HG02973 (cell line): Measurements from ENCODE around the gene GINS3.
"Not testable (repeated sequence)": the region's sequence is repeated elsewhere in the genome, so short reads cannot be mapped to it uniquely, and the experiment has no call there.

Experiments
- ATAC-seq: cut with Tn5 transposase; IDR thresholded peaks from one replicate; pipeline ENCODE4 v1.9.1; 2021; ENCODE audit warnings: moderate library complexity; ENCODE audit not compliant: unreplicated experiment

Gene GINS3

DNA sequence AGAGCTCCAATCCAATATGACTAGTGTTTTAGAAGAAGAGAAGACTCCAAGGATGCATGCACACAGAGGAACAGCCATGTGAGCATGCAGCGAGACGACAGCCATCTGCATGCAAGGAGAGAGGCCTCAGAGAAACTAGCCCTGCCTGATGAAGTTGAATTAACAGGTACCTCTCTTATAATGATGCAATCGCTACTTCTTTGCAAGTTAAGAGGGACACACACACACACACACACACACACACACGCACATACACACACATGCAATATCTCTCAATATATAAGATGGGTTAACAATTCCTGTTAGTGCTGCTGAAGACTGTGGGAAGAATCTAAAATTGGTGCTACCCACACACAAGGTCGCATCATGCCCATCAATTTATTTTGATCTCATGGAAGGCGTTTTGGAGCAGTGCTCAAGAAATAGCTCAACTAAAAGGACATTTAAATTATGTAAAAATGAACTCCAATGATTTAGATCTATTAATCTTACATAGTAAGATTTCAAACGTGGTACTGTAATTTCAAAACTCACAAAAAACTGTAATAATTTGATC, 7.0 kb upstream of the GINS3 start:
- ATAC-seq: no peak

DNA sequence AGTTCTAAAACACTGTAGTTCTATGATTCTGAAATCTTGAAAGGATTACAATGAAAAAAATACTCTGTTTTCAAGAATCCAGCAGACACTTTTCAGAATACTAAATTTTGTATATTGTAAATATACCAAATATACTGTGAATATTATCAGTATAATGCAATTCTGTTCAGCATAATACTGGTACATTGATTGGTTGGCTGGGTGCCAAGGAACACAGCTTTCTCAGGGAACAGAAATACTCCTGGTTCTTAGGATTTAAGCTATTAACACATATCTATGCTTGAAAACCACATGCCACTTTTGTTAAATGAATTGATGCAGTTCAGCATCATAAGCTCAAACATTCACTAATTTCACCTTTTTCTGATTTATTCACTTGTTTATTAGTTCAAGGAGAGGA, 2.5 kb upstream of the GINS3 start:
- no peak for ATAC-seq

GRCh38 chr16:58393138-58393504, 850 bp downstream of the GINS3 start:
- peak; percentile 8 for ATAC-seq

DNA sequence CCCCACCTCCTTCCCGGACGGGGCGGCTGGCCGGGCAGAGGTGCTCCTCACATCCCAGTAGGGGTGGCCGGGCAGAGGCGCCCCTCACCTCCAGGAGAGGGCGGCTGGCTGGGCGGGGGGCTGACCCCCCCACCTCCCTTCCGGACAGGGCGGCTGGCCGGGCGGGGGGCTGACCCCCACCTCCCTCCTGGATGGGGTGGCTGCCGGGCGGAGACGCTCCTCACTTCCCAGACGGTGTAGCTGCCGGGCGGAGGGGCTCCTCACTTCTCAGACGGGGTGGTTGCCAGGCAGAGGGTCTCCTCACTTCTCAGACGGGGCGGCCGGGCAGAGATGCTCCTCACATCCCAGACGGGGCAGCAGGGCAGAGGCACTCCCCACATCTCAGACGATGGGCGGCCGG, 4.6 kb downstream of the GINS3 start:
- not testable (repeated sequence) for ATAC-seq

DNA sequence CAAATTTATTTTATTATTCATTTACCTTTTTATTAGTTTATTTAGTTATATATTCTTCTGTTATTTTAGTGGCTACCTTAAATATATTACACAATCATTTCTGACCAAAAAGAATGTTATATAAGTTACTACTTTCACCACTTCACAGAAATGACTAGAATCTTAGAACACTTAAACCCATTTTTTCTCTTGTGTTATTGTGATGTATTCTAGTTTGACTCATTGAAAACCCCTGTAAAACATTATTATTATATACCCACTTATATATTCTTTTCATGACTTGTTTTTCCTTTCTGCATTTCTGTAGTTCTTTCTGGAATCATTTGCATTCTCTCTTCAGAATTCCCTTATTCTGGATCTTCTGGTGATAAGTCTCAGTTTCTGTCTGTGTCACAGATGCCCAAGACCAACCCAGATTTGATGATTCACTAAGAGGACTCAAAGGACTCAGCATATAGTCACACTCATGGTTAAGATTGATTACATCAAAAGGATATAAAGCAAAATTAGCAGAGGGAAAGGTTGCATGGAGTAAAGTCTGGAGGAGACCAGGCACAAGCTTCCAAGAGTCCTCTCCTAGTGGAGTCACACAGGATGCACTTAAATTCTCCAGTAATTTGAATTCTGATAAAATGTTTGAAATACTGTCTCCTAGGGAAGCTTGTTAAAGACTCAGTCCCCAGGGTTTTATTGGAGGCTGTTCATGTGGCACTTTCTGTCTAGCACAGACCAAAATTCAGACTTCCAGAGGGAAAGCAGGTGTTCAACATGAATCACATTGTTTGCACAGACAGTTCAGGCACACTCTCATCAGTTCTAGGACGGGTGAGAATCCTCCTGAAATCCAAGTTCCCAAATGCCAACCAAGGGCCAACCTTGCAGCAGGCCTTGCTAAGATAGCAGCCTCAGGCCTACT, 7.7 kb downstream of the GINS3 start:
- ATAC-seq: no peak

DNA sequence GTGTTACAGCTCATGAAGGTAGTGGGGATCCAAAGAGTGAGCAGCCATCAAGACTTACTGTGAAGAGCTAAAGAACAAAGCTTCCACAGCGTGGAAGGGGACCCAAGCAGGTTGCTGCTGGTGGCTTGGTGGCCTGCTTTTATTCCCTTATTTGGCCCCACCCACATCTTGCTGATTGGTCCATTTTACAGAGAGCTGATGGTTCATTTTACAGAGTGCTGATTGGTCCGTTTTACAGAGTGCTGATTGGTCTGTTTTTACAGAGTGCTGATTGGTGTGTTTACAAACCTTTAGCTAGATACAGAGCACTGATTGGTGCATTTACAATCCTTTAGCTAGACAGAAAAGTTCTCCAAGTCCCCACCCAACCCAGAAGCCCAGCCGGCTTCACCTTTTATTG, 9.0 kb downstream of the GINS3 start:
- ATAC-seq: not testable (repeated sequence)

DNA sequence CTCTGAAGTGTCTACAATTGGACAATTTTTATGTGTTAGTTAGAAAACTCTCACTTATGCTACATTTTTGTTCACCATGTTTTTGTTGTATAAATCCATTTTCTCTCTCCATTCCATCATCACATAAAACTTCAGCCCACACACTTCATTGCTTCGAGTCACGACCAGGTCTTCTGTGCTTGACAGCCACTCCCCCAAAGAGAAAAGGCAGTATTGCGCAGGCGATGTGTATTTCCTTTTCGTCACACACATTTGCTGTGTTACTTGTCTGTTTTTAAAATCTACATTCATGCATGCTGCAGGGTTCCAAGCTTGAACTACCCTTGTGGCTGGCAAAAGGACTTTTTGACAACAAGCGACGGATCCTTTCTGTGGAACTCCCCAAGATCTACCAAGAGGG, 10.5 kb downstream of the GINS3 start:
- ATAC-seq: no peak

DNA sequence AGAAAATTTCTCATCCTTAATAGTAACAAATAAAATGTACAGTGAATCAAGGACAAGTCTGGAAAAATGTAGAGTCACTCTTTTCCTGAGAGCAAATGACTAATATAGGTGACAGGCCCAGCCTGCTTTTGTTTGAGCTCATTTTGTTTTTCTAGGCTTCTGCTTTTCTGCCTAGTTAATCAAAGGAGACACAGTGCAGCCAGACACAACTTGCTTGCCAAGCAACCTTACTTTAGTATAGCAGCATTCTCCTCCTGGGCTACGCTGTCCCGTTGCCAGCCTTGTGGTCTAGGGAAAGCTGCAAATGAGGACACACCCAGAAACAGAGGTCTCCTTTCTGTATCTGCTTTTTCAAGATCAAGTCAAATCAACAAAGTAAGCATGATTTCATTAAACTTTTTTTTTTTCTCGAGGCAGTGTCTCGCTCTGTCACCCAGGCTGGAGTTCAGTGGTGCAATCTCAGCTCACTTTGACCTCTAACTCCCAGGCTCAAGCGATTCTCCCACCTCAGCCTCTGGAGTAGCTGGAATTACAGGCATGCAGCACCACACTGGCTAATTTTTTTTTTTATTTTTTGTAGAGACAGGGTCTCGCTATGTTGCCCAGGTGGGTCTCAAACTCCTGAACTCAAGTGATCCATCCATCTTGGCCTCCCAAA, 17.2 kb downstream of the GINS3 start:
- no peak for ATAC-seq

GRCh38 chr16:58411336-58411735, 19.1 kb downstream of the GINS3 start:
- ATAC-seq: no peak

GRCh38 chr16:58411736-58412614, 19.7 kb downstream of the GINS3 start:
- no peak for ATAC-seq

DNA sequence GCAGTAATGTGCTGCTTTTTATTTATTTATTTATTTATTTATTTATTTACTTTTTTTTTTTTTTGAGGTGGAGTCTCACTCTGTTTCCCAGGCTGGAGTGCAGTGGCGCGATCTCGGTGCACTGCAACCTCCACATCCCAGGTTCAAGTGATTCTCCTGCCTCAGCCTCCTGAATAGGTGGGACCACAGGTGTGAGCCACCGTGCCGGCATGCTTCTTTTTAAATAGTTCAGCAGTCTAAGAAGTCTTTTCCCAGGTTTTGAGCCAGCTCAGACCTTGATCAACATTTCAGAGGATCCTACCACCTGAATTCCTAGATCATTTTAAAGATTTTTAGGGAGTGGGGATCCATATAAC, 20.3 kb downstream of the GINS3 start:
- ATAC-seq: not testable (repeated sequence)

DNA sequence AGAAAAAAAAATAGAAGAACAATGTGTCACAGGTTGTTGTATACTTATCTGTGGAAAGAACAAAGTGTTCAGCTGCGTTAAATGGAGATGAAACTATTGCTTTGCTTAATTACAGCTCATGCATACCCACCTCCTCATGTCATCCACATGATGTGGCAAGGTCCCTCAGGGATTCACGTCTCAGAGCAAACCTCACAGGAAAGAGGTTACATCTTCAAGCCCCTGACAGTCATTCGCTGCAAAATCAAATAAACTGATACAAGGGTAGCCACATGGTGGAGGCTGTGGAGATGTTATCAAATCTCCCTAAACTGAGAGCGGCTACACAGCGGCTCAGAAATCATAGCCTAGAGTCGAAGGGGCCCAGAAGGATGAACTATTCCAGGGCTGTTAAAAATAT, 21.1 kb downstream of the GINS3 start:
- no peak for ATAC-seq

DNA sequence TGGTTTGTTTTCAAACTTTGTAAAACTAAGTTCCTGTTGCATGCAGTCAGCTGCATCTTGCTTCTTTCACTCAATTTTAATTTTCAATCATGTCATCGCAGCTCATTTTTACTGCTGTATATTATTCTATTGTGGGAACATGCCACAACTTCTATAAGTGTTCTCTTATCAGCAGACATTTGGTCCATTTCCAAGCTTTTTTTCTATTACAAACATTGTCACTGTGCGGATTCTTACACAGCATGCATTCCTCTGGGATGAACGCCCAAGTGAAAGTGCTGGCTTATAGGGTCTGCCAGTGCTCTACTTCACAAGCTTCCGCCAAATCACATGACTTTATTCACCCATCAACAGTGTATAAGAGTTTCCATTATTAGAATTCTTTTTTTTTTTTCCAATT, 22.7 kb downstream of the GINS3 start:
- no peak for ATAC-seq

- not testable (repeated sequence) for ATAC-seq
Measured at GRCh38 chr16:58415961-58416360, 23.7 kb downstream of the GINS3 start.

GRCh38 chr16:58417035-58417434, 24.8 kb downstream of the GINS3 start:
- no peak for ATAC-seq

- no peak for ATAC-seq
Measured at GRCh38 chr16:58417600-58417999, 25.3 kb downstream of the GINS3 start.

DNA sequence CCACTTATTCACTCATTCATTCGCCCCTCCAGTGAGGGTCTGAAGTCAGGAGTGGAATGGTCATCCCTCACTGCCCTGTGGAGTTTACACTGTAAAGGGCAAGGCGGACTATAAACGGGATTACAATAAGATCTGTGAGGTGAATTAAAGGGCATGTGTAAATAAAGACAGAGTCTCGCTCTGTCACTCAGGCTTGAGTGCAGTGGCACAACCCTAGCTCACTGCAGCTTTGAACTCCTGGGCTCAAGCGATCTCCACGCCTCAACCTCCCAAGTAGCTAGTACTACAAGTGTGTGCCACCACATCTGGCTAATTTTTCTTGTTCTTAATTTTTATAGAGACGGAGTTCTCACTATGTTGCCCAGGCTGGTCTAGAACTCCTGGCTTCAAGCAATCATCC, 25.8 kb downstream of the GINS3 start:
- ATAC-seq: no peak

DNA sequence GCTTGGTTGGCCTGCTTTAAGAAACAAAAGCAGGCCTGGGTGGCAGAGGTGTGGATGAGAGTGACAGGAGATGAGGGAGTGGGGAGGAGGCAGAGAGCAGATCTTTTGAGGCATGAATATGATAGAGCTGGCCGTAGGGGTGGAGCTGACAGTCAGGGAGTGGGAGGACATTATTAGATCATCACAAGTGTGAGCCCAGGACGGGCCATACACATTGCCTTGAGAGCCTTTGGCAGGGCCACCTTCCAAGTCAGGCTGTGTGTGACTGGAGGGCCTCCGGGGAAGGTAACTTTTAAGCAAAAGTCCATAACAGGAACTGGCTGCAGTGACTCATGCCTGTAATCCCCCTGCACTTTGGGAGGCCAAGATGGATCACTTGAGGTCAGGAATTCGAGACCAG, 26.3 kb downstream of the GINS3 start:
- ATAC-seq: no peak

DNA sequence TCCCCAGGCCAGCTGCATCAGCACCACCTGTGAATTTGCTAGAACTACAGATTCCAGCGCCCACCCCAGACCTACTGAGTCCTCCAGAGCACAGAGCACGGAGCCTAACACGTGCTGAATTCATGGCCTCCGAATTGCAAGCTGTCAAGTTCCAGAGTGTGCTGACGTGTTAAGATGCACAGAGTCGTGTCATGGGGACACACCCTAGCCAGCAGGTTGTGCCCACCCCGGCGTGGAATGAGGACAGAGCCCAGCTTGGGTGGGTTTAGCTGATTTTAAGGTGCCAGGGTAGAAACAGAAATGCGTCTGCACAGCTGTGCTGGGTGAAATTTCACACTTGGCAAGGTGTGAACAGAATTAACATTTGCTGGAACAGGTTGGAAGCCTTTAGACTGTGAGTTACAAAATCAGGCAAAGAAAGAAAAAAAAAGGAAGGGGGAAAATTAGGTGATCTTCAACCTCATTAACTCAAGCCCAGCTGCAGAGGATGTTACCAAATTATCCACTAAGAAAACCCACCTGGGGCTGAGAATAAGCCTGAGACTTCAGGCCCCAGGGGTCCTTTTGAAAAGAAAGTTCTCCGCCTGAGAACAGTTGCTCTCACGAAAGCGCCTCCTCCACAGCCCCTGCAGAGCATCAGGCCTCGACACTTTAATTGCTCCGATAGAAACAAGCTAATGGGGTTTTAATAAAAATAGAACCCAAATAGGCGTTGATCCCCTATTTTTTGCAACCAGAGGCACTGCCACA, 27.1 kb downstream of the GINS3 start:
- no peak for ATAC-seq

DNA sequence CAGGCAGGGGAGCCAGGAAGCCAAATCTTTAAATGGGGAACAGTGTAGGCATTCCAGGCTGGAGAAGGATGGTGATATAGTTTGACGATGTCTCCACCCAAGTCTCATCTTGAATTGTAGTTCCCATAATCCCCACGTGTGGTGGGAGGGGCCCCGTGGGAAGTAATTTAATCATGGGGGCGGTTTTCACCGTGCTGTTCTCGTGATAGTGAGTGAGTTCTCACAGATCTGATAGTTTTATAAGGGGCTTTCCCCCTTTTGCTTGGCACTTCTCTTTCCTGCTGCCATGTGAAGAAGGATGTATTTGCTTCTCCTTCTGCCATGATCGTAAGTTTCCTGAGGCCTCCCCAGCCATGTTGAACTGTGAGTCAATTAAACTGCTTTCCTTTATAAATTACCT, 28.8 kb downstream of the GINS3 start:
- ATAC-seq: no peak

DNA sequence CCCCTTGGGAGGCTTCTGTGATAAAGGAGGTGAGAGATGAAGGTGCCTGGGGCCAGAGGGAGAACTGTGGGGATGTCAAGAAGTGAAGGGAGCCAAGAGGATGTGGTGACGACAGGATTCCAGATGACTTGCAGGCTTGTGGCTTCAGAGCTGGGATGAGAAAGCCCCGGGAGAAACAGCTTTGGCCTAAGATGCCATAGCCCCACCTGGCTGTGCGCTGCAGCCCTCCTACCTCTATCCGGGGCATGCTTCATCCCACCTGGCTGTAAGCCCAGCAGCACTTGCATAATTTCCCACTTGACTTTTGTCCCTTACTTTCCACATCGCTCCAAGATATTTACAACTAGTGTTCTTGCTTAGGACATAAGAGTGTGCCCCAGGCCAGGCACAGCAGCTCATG, 29.3 kb downstream of the GINS3 start:
- no peak for ATAC-seq
